ENCODE results near the gene SLC39A7.

- TF ChIP-seq CTCF (conservative IDR thresholded peaks at IDR 0.05) (no peak), EZH2 (IDR thresholded peaks at IDR 0.05; ENCODE audit: low read depth) (no peak)
These were observed 35.8 kb upstream of the SLC39A7 start for GRCh38 chr6:33164665-33165373.

Measured in PC-9 (cell line).